GM18498 (cell line): Measurements from ENCODE around the gene TBCK.

Experiments used
- ATAC-seq: cut with Tn5 transposase; IDR thresholded peaks from one replicate; pipeline ENCODE4 v1.9.1; 2021; ENCODE audit warnings: mild to moderate bottlenecking, moderate library complexity; ENCODE audit not compliant: unreplicated experiment

TBCK gene

DNA sequence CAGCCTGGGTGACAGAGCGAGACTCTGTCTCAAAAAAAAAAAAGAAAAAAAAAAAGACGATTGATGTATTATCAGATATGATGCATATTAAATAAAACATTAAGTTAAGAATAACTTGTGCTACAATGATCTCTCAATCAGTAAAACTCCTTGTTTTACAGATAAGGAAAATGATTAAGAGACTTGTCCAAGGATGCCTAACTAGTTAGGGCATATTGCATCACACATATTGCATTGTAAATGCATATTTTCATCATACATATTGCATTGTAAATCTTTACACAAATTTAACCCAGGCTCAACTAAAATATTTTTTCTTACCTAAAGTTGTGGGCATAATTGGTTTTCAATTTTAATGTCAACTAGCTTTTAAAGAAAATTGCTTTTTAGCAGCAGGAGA lies 26.3 kb downstream of the TBCK start:
- no peak for ATAC-seq

DNA sequence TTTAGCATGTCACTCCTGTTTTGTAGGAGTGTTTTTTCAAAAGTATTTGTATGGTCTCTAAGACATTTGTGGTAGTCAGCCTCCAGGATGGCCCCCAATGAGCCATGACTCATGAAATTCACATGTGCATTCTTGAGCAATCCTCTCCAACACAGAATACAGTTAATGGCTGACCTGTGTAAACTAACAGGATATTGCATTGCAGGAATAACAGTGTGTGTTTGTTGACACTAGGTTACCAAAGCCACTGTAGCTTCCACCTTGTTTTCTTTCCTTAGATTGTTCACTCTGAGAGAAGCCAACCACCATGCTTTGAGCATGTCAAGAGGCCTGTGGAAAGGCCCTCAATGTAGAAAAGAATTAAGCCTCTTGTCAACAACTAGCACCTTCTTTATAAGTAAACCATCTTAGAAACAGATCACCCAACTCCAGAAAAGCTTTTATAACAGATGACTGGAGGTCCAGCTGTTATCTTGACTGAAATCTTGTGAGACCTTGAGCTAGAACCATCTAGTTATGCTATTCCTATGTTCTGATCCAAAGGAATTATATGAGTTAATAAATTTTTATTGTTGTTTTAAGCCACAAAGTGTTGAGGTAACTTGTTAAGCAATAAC lies 28.5 kb downstream of the TBCK start:
- no peak for ATAC-seq

DNA sequence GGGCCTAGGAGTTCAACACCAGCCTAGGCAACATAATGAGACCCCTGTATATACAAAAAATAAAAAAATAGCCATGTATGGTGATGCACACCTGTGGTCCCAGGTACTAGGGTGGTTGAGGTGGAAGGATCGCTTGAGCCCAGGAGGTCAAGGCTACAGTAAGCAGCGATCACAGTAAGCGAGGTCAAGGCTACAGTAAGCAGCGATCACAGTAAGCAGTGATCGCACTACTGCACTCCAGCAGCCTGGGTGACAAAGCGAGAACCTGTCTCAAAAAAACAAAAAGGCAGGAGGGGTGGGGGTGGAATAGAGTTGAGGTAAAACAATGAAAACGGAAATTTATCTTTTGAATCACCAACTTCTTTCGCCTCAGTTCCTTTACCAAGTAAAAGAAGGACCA lies 29.4 kb downstream of the TBCK start:
- no peak for ATAC-seq

DNA sequence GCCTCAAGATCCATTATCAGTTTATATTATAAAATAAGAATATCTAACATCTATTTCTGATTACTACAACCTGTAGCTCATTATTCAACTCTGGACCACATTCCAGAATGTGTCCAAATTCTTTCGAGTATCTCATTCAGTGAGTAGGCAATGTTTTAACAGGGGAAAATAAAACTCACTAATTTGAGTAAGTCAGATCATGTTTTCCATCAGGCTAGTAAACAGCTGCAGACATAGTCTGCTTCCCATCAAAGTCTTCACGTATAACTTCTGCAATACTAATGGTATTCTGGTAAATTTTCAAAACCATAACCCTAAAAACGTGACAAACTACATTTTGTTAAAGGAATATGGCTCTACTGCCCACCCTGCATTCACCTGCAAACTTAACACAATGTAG lies 31.8 kb downstream of the TBCK start:
- ATAC-seq = no peak

DNA sequence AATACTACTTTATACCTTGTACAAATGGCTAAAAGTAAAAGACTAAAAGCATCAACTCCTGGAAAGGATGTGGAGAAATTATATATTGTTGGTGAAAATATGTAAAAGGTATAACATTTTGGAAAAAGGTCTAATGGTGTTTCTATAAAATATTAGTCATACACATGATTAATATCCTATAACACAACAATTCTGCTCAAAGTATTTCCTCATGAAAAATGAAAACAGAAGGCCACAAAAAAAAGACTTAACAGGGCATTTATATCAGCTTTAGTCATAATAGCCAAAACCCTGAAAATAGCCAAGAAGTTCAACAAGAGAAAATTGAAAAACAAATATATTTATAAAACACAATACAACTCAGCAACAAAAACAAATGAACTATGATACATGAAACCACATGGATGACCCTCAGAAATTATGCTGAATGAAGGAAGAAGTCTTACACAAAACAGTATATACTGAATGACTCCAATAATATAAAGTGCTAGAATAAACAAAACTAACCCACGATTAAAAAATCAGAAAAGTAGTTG lies 38.8 kb downstream of the TBCK start:
- no peak for ATAC-seq

- no peak for ATAC-seq
These were observed 42.2 kb downstream of the TBCK start for GRCh38 chr4:106273831-106274230.

DNA sequence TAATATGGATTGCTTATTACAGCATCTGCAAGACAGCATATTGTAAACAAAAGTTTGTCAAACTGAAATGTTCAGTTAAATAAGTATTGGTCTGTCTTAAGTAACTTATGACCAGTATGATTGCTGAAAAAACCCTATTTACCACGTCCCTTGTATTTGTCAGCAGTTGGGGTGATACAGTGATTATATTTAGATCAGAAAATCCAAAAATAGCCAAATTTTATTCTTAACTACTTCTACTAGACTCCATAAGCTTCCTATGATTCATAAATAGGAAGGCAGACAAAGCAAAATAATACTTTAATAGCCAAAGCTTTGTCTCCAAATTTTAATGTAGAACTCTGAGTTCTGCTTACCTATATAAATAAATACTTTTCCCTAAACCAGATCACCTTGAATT lies 45.3 kb downstream of the TBCK start:
- ATAC-seq = no peak

GRCh38 chr4:106269711-106270110 lies 46.3 kb downstream of the TBCK start:
- ATAC-seq = no peak

- no peak for ATAC-seq
These were observed 47.2 kb downstream of the TBCK start for GRCh38 chr4:106268786-106269185.

DNA sequence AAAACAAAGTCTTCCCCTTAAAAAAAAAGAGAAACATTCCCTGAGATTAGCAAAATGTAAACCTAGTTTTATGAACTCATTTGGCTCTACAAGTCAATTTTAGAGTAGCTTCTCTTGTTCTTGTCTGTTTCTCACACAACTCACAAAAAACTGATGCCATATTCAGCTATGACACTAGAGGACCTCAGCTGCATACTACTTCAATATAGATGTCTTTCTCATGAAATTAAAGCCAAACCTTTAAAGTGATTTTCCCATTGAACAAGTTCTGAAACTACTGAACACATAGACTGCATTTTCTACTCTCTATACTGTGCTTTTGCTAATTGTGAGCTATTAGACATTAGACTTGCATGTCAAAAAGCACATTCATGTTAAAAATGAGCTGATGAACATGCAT lies 49.8 kb downstream of the TBCK start:
- peak; percentile 68 for ATAC-seq

DNA sequence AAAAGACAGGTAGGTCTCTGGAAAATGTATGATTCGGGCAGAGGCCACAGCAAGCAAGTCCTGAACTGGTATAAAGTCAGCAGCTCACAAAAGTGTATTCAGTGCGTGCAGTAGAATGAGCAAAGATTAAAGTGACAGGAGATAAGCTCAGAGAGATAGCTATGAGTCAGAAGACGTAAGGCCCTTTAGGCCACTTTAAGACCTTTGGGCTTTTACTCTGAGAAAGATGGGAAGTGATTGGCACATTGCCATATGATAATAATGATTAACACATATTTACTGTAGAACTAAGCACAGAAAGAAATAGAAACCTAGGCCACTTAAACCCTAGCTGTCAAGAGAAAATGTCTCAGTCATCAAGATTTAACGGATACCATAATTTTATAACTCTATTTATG lies 51.7 kb downstream of the TBCK start:
- no peak for ATAC-seq

- ATAC-seq = no peak
These were observed 52.2 kb downstream of the TBCK start for GRCh38 chr4:106263594-106264330.

DNA sequence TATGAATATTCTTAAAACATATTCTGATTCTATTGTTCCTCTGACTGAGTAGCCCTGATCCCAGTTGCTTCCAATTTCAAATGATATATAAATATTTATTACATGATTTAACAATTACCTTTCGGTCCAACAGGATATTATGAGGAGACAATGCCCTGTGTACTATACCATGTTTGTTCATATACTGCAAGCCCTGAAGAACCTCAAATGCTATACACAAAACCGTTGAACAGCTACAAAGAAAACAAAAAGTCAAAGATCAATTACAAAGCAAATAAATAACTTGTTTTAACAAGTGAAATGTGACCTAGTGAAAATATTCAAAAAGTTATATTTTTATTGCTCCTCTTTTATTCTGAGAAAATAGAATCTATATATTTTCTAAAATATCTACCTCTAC lies 54.0 kb downstream of the TBCK start:
- no peak for ATAC-seq

GRCh38 chr4:106258145-106259045 lies 57.6 kb downstream of the TBCK start:
- ATAC-seq = no peak

- ATAC-seq = no peak
These were observed 59.8 kb downstream of the TBCK start for GRCh38 chr4:106256190-106256589.

- ATAC-seq = no peak
These were observed 60.8 kb downstream of the TBCK start for GRCh38 chr4:106255195-106255594.

GRCh38 chr4:106253364-106254129 lies 62.5 kb downstream of the TBCK start:
- no peak for ATAC-seq

DNA sequence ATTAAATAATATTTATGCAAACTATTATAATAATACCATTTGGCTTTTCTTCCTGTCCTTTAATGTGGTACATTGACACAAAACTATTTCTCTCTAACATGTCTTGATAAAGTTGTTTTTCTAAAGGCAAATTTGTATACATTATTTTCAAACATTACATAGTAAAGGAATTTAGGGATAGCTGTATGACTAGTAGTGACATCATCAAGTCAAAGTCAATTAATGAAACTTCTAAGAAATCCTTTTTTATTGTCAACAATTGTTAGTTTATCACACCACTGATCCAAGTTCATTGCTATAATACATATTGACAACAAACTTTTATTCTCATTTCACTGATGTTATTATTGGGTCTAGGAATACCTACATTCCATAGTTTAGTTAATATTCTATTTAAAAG lies 68.4 kb downstream of the TBCK start:
- ATAC-seq = no peak

GRCh38 chr4:106246441-106246840 lies 69.6 kb downstream of the TBCK start:
- ATAC-seq = no peak

- ATAC-seq = no peak
These were observed 70.8 kb downstream of the TBCK start for GRCh38 chr4:106245176-106245575.

GRCh38 chr4:106240699-106241098 lies 75.3 kb downstream of the TBCK start:
- no peak for ATAC-seq
